ENCODE results near the gene ADGRA1.

Gene ADGRA1

GRCh38 chr10:133114726-133115452 is 27.2 kb downstream of the ADGRA1 start:
- no peak for DNase-seq

GRCh38 chr10:133115453-133115842 is 27.7 kb downstream of the ADGRA1 start:
- DNase-seq = no peak

GRCh38 chr10:133115976-133116375 is 28.3 kb downstream of the ADGRA1 start:
- DNase-seq = no peak

GRCh38 chr10:133116455-133116854 is 28.7 kb downstream of the ADGRA1 start:
- no peak for DNase-seq

GRCh38 chr10:133117036-133117687 is 29.4 kb downstream of the ADGRA1 start:
- no peak for DNase-seq

GRCh38 chr10:133117688-133118071 is 30.0 kb downstream of the ADGRA1 start:
- no peak for DNase-seq

GRCh38 chr10:133121479-133121878 is 33.8 kb downstream of the ADGRA1 start:
- DNase-seq = no peak

GRCh38 chr10:133122171-133122935 is 34.6 kb downstream of the ADGRA1 start:
- no peak for DNase-seq

GRCh38 chr10:133123050-133123745 is 35.5 kb downstream of the ADGRA1 start:
- DNase-seq = peak in 1 of 2 experiments; percentile 11

GRCh38 chr10:133123746-133124356 is 36.1 kb downstream of the ADGRA1 start:
- no peak for DNase-seq

- peak; percentile 34 to 40 for DNase-seq
These were observed 36.9 kb downstream of the ADGRA1 start for GRCh38 chr10:133124357-133125211.

- no peak for DNase-seq
These were observed 38.2 kb downstream of the ADGRA1 start for GRCh38 chr10:133125901-133126300.

GRCh38 chr10:133126431-133127290 is 38.9 kb downstream of the ADGRA1 start:
- no peak for DNase-seq

GRCh38 chr10:133127291-133128125 is 39.8 kb downstream of the ADGRA1 start:
- DNase-seq = peak; percentile 40 to 46

GRCh38 chr10:133128126-133129070 is 40.7 kb downstream of the ADGRA1 start:
- no peak for DNase-seq

- no peak for DNase-seq
These were observed 41.5 kb downstream of the ADGRA1 start for GRCh38 chr10:133129071-133129858.

- no peak for DNase-seq
These were observed 42.3 kb downstream of the ADGRA1 start for GRCh38 chr10:133129859-133130495.

Data from activated CD4-positive, alpha-beta T cell treated with anti-CD3 and anti-CD28 coated beads, Interleukin-2, amount 50 U/mL, for 48 hours (primary cell).